PC-3 (cell line): Measurements from ENCODE around the gene BAG5. TPM values are rescaled to one million over a fixed set of nuclear protein-coding genes. Genes with fewer than 3 reads are reported as not detected.

Experiments used
- ATAC-seq: fragments of 200-7000 bp; cut with Tn5 transposase; 2 replicates; pipeline ENCODE4 v1.9.1; 2020; ENCODE audit warnings: mild to moderate bottlenecking, moderate library complexity
- BruUV-seq: library from RNA; stranded (reverse); fragments of 400-500 nt; replicated peaks from 2 replicates; lab custom pipeline; 2021; lab: Mats Ljungman, UMichigan
- CTCF ChIA-PET: fragments of 300-600 bp; sonication (Branson Sonifier 250); formaldehyde crosslinking; loops from one replicate; lab custom pipeline; 2022; ENCODE audit warnings: antibody characterized with exemption; lab: Charles Lee
- POLR2A ChIA-PET: fragments of 300-600 bp; sonication (Branson Sonifier 250); formaldehyde crosslinking; loops from one replicate; lab custom pipeline; 2022; ENCODE audit warnings: antibody characterized with exemption; ENCODE audit not compliant: unreplicated experiment; lab: Charles Lee
- DNase-seq: peaks from one replicate; pipeline ENCODE4 v3.0.0-alpha.2; 2015
- H2AFZ ChIP-seq: fragments of 300-600 bp; sonication (generic); 2 replicates; pipeline ENCODE4 v1.6.0; 2016; ENCODE audit warnings: antibody characterized with exemption, low read length
- H3F3A ChIP-seq: fragments of 300-600 bp; sonication (generic); one replicate; pipeline ENCODE4 v1.6.0; 2017; ENCODE audit warnings: antibody characterized with exemption, low read length, control low read depth, mild to moderate bottlenecking; ENCODE audit not compliant: unreplicated experiment
- H3K27ac ChIP-seq: fragments of 300-600 bp; sonication (generic); 2 replicates; pipeline ENCODE4 v1.5.1; 2016; ENCODE audit warnings: mild to moderate bottlenecking, low read length
- H3K27me3 ChIP-seq: fragments of 300-600 bp; sonication (generic); 2 replicates; pipeline ENCODE4 v1.6.1; 2016; ENCODE audit warnings: low read length, mixed read lengths
- H3K36me3 ChIP-seq: fragments of 300-600 bp; sonication (generic); 2 replicates; pipeline ENCODE4 v1.6.1; 2016; ENCODE audit warnings: low read depth, mixed run types, low read length, mixed read lengths
- H3K4me1 ChIP-seq: fragments of 300-600 bp; sonication (generic); 2 replicates; pipeline ENCODE4 v1.5.1; 2016; ENCODE audit warnings: low read length; ENCODE audit not compliant: insufficient read depth
- H3K4me2 ChIP-seq: fragments of 300-600 bp; sonication (generic); 2 replicates; pipeline ENCODE4 v1.6.0; 2016; ENCODE audit warnings: low read length
- H3K4me3 ChIP-seq: fragments of 300-600 bp; sonication (generic); 2 replicates; pipeline ENCODE4 v1.5.1; 2016; ENCODE audit warnings: mild to moderate bottlenecking, low read length, mixed read lengths
- H3K79me2 ChIP-seq: fragments of 300-600 bp; sonication (generic); 2 replicates; pipeline ENCODE4 v1.6.1; 2017; ENCODE audit warnings: low read length, mixed read lengths
- H3K9ac ChIP-seq: fragments of 300-600 bp; sonication (generic); 2 replicates; pipeline ENCODE4 v1.6.0; 2016; ENCODE audit warnings: mild to moderate bottlenecking, low read length
- H3K9me2 ChIP-seq: fragments of 300-600 bp; sonication (generic); replicated peaks from 2 replicates; pipeline ENCODE4 v1.6.1; 2016; ENCODE audit warnings: mixed run types, low read length, mixed read lengths
- H3K9me3 ChIP-seq: fragments of 300-600 bp; sonication (generic); 2 replicates; pipeline ENCODE4 v1.6.1; 2016; ENCODE audit warnings: low read length, mixed read lengths
- H4K20me1 ChIP-seq: fragments of 300-600 bp; sonication (generic); 2 replicates; pipeline ENCODE4 v1.6.1; 2016; ENCODE audit warnings: low read length, mixed read lengths
- CTCF ChIP-seq: fragments of 300-600 bp; sonication (generic); conservative IDR thresholded peaks from 2 replicates; pipeline ENCODE4 v1.5.1; 2017; ENCODE audit warnings: antibody characterized with exemption, low read depth, mild to moderate bottlenecking, low read length
- EZH2 ChIP-seq: fragments of 300-600 bp; sonication (generic); IDR thresholded peaks from one replicate; pipeline ENCODE4 v1.6.1; 2017; ENCODE audit warnings: antibody characterized with exemption, mild to moderate bottlenecking, low read length; ENCODE audit not compliant: unreplicated experiment
- EZH2phosphoT487 ChIP-seq: fragments of 300-600 bp; sonication (generic); IDR thresholded peaks from 2 replicates; pipeline ENCODE4 v1.6.1; 2018; ENCODE audit warnings: mild to moderate bottlenecking, antibody characterized with exemption, low read length, borderline replicate concordance
- intact Hi-C: fragments of 100-400 bp; cut with micrococcal nuclease; formaldehyde crosslinking; loops from 2 replicates; pipeline ENCODE4 v1.9.0; 2023
- total RNA-seq: library from RNA; depleted of rRNA; stranded (reverse); fragments of >200 nt; gene quantifications from 2 replicates; pipeline ENCODE4 v1.2.3, GENCODE V29; 2014

Gene BAG5
- total RNA-seq, 1 experiment from 2014 or later: 33.0 TPM

- no peaks in the 10 kb centered on the region for H3K27me3 ChIP-seq
- BruUV-seq: no TSS peak
- peaks cover under 1% of the 10 kb centered on the region; the same call in 1 of the 2 replicates for H4K20me1 ChIP-seq
- no peak for ATAC-seq
- ChIA-PET CTCF (no interaction called here), POLR2A (no interaction called here)
- H3K9me3 ChIP-seq: no peaks in the 10 kb centered on the region
- TF ChIP-seq EZH2: no peak
- no peak overlapping the region for H2AFZ ChIP-seq
- H3K9ac ChIP-seq: no peak overlapping the region
- H3K4me1 ChIP-seq: peaks cover 30% of the 10 kb centered on the region
- H3K79me2 ChIP-seq: peaks cover 9% of the 10 kb centered on the region
- H3K9me2 ChIP-seq: no peaks in the 10 kb centered on the region
- intact Hi-C loops: no loop called here
- no peak overlapping the region for H3K27ac ChIP-seq
- H3K4me3 ChIP-seq: no peak overlapping the region
- H3F3A ChIP-seq: no peaks in the 10 kb centered on the region
- no peak overlapping the region for H3K4me2 ChIP-seq
- DNase-seq: no peak
- H3K36me3 ChIP-seq: no peaks in the 10 kb centered on the region; the same call in 1 of the 2 replicates
Observed at GRCh38 chr14:103536693-103537092, 25.8 kb downstream of the BAG5 start.

GRCh38 chr14:103535891-103536565 is 26.4 kb downstream of the BAG5 start:
- H3K9me2 ChIP-seq: no peaks in the 10 kb centered on the region
- H3K79me2 ChIP-seq: peaks cover 15% of the 10 kb centered on the region
- DNase-seq (no peak), ATAC-seq (no peak)
- no TSS peak for BruUV-seq
- H3K4me1 ChIP-seq: peaks cover 24% of the 10 kb centered on the region
- H3K4me2 ChIP-seq: no peak overlapping the region
- no peak overlapping the region for H3K4me3 ChIP-seq
- no peaks in the 10 kb centered on the region for H3F3A ChIP-seq
- no peaks in the 10 kb centered on the region for H3K9me3 ChIP-seq
- intact Hi-C loops: no loop called here
- no peak overlapping the region for H3K9ac ChIP-seq
- CTCF ChIA-PET: no interaction called here
- H2AFZ ChIP-seq: no peak overlapping the region
- no peak overlapping the region for H3K27ac ChIP-seq
- no peaks in the 10 kb centered on the region; the same call in 1 of the 2 replicates for H3K36me3 ChIP-seq
- TF ChIP-seq EZH2: no peak
- TF ChIP-seq CTCF: no peak
- no peak for TF ChIP-seq EZH2phosphoT487
- peaks cover 7% of the 10 kb centered on the region; the same call in 1 of the 2 replicates for H4K20me1 ChIP-seq
- H3K27me3 ChIP-seq: no peaks in the 10 kb centered on the region
- POLR2A ChIA-PET: no interaction called here

- intact Hi-C loops: no loop called here
- Histone ChIP-seq H3K27me3 (no peaks in the 10 kb centered on the region), H3K4me3 (no peak overlapping the region), H4K20me1 (peaks cover 8% of the 10 kb centered on the region; the same call in 1 of the 2 replicates), H3K9me3 (no peaks in the 10 kb centered on the region), H2AFZ (no peak overlapping the region), H3K4me2 (no peak overlapping the region), H3K36me3 (peaks cover 4% of the 10 kb centered on the region; the same call in 1 of the 2 replicates), H3K4me1 (peaks cover 23% of the 10 kb centered on the region), H3K79me2 (peaks cover 23% of the 10 kb centered on the region), H3K27ac (no peak overlapping the region), H3K9me2 (no peaks in the 10 kb centered on the region), H3K9ac (no peak overlapping the region), H3F3A (no peaks in the 10 kb centered on the region)
- POLR2A ChIA-PET: no interaction called here
- DNase-seq (no peak), ATAC-seq (no peak)
- BruUV-seq: TSS peak; percentile 6
- CTCF ChIA-PET: no interaction called here
- TF ChIP-seq EZH2phosphoT487: no peak
- no peak for TF ChIP-seq CTCF
- TF ChIP-seq EZH2: no peak
Observed at GRCh38 chr14:103535081-103535890, 27.2 kb downstream of the BAG5 start.
